Measurements from ENCODE around the gene PRDM15.

The PRDM15 gene

GRCh38 chr21:41767606-41768436 is 111.3 kb downstream of the PRDM15 start:
- in situ Hi-C loops (cut with MboI; ENCODE audit: low sequenced_read_pairs) = no loop called here

GRCh38 chr21:41766883-41767605 is 112.1 kb downstream of the PRDM15 start, which contains the start of gene RIPK4:
TSS of gene RIPK4 (minus strand) at chr21:41767052. CDS start at chr21:41767041, 11 bp downstream.
- in situ Hi-C loops (cut with MboI; ENCODE audit: low sequenced_read_pairs) = no loop called here

GRCh38 chr21:41765973-41766882 is 112.9 kb downstream of the PRDM15 start:
- in situ Hi-C loops (cut with MboI; ENCODE audit: low sequenced_read_pairs) = no loop called here

DNA sequence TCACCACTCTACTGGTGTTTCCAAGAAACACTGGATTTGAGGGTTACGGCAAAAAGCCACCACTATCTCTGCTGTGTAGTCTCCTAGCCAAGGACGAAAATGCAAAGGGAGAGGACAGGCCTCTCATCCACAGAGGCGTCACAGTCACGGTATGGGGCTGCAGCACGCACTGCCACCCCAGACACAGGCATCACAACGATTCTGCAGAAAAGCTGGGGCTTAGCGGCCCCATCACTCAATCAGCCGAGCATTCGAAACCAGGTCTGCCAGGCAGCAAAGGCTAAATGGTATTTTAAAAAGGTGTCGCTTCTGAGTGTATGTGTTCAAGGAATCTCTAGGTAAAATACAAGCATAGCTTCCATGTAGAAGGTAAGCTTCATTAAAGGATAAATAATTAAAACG is 113.7 kb downstream of the PRDM15 start:
- in situ Hi-C loops (cut with MboI; ENCODE audit: low sequenced_read_pairs) = no loop called here

- in situ Hi-C loops (cut with MboI; ENCODE audit: low sequenced_read_pairs) = no loop called here
Measured at GRCh38 chr21:41764558-41765419, 114.4 kb downstream of the PRDM15 start.

DNA sequence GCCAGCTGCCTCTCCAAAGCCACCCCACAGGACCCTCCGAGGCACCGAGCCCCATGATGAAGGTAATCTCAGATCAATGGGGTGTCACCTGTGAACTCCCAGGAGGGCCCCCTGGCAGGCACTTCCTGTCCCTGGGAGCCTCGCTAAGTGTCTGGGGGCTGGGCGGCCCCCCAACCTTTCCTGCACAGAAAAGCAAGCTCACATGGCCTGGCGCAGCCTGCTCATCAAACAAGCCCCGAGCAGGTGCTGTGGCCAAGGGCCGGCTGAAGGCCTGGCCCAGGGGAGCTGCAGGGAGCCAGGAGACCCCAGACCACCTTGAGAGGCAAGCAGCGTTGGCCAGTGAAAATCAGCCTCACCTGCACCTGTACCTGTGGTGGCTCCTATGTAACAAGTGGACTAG is 115.1 kb downstream of the PRDM15 start:
- in situ Hi-C loops (cut with MboI; ENCODE audit: low sequenced_read_pairs) = no loop called here

- in situ Hi-C loops (cut with MboI; ENCODE audit: low sequenced_read_pairs) = no loop called here
Measured at GRCh38 chr21:41763398-41763931, 115.7 kb downstream of the PRDM15 start.

DNA sequence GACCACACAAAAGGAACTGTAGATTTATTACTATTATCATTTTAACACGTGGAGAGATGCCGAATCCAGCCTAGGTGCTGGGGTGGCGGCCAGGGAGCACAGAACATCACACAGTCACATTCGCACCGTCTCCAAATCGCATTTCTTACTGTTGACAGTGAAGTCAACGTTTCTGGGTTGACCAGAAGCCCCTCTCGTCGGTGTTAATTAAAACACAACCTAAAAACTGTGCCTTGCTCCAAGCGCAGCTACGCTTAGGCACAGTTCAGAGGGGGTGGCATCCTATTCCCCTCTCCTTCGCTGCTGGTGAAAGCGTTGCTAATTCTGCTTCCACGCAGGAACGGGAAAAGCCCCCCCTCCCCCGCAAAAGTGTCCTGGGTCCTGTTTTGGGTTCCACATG is 116.4 kb downstream of the PRDM15 start:
- in situ Hi-C loops (cut with MboI; ENCODE audit: low sequenced_read_pairs) = no loop called here

DNA sequence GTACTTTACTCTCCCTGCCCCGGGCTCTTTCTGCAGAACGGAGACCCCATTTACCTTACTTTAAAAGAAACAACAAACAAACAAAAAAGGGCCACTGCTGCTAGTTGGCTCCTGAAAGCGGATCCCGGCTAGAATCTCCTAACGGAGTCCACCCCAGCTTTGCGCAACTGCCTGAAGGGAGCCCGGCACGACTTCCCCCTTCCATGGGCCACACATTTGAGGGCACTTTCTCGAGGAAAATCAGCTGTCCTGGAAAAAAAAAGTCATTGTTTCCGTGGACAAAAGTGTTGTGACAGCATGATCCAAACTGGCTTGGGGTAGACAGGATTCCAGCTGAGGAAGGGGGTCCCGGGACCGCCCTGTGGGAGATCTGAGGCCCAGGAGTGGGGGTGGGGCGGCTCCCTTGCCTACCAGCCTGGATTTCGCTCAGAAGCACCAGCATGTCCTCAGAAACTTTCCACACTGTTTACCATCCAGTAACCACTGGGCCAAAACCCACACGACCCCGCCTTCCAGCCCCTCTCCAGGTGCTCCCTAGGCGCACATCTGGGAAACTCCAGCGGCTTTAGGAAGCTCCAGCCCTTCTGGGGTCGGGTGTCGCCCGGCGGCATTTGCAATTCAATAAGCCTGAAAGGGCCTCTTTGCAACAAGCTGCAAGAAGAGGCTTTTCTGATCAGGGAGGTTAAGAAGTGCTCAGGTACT is 117.1 kb downstream of the PRDM15 start:
- in situ Hi-C loops (cut with MboI; ENCODE audit: low sequenced_read_pairs) = no loop called here

DNA sequence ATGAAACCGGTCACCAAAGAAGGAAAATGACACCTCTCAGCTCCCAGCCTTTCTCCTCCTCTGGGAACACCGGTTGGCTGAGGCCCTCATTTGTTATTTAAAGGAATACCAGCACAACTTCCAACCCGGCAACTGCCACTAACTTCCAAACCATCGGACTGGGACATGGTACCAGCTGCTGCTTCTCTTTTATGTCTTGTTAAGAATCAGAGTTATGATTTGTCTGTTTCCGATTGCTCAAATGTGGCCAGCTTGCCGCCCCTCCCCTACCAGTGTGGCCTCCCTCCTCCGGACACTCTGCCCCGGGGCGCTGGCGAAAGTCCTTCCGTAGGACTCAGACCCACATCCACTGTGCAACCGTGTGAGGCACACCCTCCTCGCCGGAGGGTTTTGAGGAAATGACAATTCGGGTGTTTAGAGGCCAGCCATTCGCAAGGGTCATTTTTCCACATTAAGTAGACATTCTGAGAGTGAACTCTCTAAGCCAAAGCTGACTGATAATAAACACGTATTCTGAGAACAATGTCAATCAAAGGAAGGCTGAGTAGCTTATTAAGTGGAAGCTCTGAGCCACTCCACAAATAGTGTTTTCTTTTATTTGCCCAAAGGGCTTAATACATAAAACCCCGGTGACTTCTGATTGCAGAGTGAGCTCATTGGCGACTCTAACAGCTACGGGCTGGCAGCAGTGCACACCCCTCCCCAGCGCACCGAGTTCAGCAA is 117.8 kb downstream of the PRDM15 start:
- in situ Hi-C loops (cut with MboI; ENCODE audit: low sequenced_read_pairs) = no loop called here

DNA sequence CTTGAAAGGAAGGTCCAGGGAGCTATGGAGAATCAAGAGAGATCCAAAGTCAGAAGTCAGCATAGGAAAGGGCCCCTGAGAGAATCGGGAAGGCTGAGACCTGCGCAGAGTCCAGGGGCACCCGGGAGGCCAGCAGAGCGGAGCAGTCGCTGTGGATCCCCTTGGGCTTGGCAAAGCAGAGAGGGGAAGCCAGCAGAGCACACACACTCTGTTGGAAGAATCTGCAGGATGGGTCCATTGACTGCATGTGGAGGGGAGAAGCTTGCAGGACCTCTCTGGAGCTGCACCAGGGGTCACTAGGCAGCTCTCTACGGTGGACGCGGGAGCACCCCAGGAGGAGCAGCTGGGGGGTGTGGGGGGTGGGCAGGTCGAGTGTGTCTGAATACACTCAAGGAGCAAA is 118.7 kb downstream of the PRDM15 start:
- in situ Hi-C loops (cut with MboI; ENCODE audit: low sequenced_read_pairs) = no loop called here

DNA sequence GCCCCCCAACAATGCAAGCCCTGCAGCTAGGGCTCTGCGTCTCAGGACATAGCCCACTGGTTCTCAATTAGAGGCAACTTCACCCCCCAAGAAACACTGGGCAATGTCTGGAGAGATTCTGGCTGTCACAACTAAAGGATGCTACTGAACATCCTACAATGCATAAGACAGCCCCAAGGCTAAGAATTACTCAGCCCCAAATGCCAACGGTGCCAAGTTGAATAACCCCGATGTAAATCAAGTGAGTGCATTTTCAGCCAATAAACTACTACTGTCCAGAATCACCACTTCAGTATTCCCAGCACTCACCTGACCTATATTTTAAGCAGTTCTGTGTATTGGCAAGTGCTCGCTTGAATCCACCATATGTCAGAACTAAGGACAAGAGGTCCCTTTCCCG is 119.2 kb downstream of the PRDM15 start:
- in situ Hi-C loops (cut with MboI; ENCODE audit: low sequenced_read_pairs) = no loop called here

DNA sequence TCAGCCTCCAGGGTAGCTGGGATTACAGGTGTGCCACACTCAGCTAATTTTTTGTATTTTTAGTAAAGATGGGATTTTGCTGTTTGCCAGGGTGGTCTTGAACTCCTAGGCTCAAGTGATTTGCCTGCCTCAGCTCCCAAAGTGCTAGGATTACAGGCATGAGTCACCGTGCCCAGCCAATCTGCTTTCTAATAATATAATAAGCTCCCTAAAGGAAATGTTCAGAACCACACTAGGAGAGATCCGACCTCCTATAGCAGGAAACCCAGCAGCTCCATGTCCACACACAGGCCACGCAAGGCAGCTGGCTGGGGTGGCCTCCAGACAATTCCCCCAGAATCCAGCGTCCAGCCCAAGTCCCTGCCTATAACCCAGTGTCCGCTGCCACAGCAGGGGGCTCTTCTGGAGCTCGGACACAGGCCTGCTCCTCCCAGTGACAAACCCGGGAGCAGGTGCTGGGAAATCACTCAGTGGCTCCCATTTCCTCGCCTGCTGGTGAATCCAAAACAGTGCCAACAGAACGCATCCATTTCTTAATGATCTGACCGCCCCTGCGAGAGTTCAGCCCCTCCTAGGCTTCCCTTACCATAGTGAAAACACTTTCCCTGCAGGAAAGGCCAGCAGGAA is 119.8 kb downstream of the PRDM15 start:
- in situ Hi-C loops (cut with MboI; ENCODE audit: low sequenced_read_pairs) = no loop called here

GRCh38 chr21:41758550-41758949 is 120.6 kb downstream of the PRDM15 start:
- in situ Hi-C loops (cut with MboI; ENCODE audit: low sequenced_read_pairs) = no loop called here

DNA sequence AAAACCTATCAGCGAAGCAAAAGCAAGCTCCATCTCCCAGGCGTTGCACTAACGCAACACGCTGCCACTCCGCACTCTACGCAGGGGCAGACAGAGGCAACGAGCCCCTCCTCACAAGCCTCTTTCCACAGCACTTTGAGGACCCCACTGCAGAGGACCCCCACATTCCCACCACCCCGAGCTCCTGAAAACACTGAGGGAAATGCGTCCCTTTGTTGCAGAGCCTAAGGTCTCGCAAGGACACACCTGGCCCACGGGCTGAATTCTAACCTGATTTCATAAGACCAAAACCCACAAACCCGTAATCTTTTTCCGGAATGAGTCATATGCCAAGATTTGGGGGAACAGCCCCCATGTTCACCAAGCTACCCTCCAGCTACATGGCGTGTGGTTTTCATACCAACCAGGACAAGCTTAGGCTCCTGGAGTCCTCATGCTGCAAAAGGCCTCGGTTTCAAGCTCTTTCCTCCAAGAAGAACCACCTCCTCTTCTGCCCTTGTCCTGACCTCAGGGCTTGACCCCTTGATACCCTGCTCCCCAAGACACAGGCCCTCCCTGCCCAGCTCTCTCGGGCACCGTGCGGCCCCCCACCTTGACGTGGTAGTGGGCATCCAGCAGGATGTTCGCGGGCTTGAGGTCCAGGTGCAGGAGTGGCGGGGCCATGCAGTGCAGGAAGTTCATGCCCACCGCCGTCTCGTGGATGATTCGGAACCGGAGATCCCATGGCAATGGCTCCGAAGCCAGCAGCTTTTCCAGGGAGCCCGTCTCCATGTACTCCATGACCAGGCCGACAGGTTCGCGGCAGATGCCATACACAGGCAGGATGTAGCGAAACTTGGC is 123.0 kb downstream of the PRDM15 start:
- in situ Hi-C loops (cut with MboI; ENCODE audit: low sequenced_read_pairs) = no loop called here

DNA sequence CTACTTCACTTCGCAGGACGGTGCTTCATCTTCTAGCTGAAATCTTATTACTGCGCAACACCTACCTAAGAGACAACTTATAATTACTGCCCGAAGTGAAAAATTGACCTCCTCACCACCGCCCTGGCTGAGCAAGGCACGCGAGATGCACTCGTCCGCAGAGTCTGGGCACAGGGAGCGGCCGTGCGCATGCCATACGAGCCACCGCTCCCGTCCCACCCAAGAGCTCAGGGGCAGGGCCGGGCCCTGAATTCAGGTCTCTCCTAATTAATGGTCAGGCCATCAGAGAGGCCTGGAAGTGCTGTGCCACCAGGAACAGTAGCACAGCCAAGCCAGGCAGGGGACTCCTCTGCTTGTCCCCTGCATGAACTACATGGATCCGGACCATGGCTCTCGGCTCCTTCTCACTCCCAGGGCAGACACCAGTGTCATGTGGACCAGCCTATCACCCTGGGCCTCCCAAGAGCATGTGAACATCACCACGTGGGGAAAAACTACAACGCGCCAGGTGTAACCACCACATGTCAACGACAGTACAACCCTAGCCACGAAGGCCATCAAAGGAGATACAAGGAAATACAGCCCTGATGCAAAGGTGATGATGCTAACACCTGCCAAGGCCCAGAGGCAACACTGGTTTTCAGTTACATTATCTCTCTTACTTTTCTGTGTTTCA is 123.7 kb downstream of the PRDM15 start:
- in situ Hi-C loops (cut with MboI; ENCODE audit: low sequenced_read_pairs) = no loop called here

- in situ Hi-C loops (cut with MboI; ENCODE audit: low sequenced_read_pairs) = no loop called here
Measured at GRCh38 chr21:41754479-41754891, 124.7 kb downstream of the PRDM15 start.

All from HL-60/S4 treated with retinoic acid at 250 ng/mL for 4 days and 3 days (cell line).